Measurements from ENCODE around the gene HP1BP3.

The HP1BP3 gene

GRCh38 chr1:20704390-20705202 lies 82.5 kb downstream of the HP1BP3 start:
- no peak overlapping the region for H4K8ac ChIP-seq (ENCODE audit: low read length)
- DNase-seq, result no peak
- no peak overlapping the region for H3K9ac ChIP-seq (ENCODE audit: low read length)
- H2AK5ac ChIP-seq (ENCODE audit: low read length, severe bottlenecking), result no peak overlapping the region
- H2BK120ac ChIP-seq (ENCODE audit: low read depth, low read length), result no peak overlapping the region
- H3K36me3 ChIP-seq (ENCODE audit: control insufficient read depth in 1 of 2, insufficient read depth in 2 of 2, low read depth in 1 of 2, low read length in 2 of 2), result peaks cover 0 to 12% of the 10 kb centered on the region in 2 experiments
- no peak overlapping the region for H3K4me2 ChIP-seq (ENCODE audit: low read length, poor library complexity, severe bottlenecking)
- H3K9me3 ChIP-seq (ENCODE audit: control insufficient read depth, low read length), result no peaks in the 10 kb centered on the region
- WGBS, result 98% methylated on average over 41 of the region's 41 CpGs
- H3K27me3 ChIP-seq (ENCODE audit: control insufficient read depth in 1 of 2, insufficient read depth in 1 of 2, low read length in 2 of 2), result peaks cover 0 to 6% of the 10 kb centered on the region in 2 experiments
- no peak overlapping the region for H3K14ac ChIP-seq (ENCODE audit: low read length in 2 of 2)
- no peaks in the 10 kb centered on the region for H3K79me1 ChIP-seq (replicated peaks; ENCODE audit: low read length, poor library complexity, severe bottlenecking)
- H2AFZ ChIP-seq (ENCODE audit: low read depth, low read length), result no peak overlapping the region
- no peak overlapping the region for H3K18ac ChIP-seq (ENCODE audit: low read depth in 1 of 2, low read length in 2 of 2)
- H3K4me1 ChIP-seq (ENCODE audit: control insufficient read depth, insufficient read depth, low read depth, low read length), result peaks cover 7% of the 10 kb centered on the region
- H2BK12ac ChIP-seq (ENCODE audit: low read length in 2 of 2), result no peak overlapping the region
- peak overlapping the region in 1 of 2 experiments; percentile 35 for H3K4ac ChIP-seq (ENCODE audit: low read depth in 1 of 2, low read length in 2 of 2)
- no peak overlapping the region for H3K4me3 ChIP-seq (ENCODE audit: insufficient read depth in 1 of 2, low read depth in 1 of 2, low read length in 2 of 2)
- peak overlapping the region; percentile 21 for H4K91ac ChIP-seq (ENCODE audit: low read length)
- no peak overlapping the region for H2BK15ac ChIP-seq (ENCODE audit: low read depth, poor library complexity, severe bottlenecking)
- no peak overlapping the region for H3K23ac ChIP-seq (ENCODE audit: low read length in 2 of 2)
- H3K27ac ChIP-seq (ENCODE audit: low read length, poor library complexity, severe bottlenecking), result no peak overlapping the region
- no peak overlapping the region for H2BK5ac ChIP-seq (ENCODE audit: low read depth, low read length, poor library complexity, severe bottlenecking)

GRCh38 chr1:20703124-20703756 lies 83.9 kb downstream of the HP1BP3 start:
- WGBS, result 90% methylated on average over 3 of the region's 4 CpGs
- Histone ChIP-seq H2AK5ac (ENCODE audit: low read length, severe bottlenecking) (no peak overlapping the region), H3K23ac (ENCODE audit: low read length in 2 of 2) (no peak overlapping the region)

GRCh38 chr1:20702416-20702815 lies 84.7 kb downstream of the HP1BP3 start:
- Histone ChIP-seq H3K79me1 (replicated peaks; ENCODE audit: low read length, poor library complexity, severe bottlenecking) (peaks cover 2% of the 10 kb centered on the region), H3K27ac (ENCODE audit: low read length, poor library complexity, severe bottlenecking) (no peak overlapping the region), H3K27me3 (ENCODE audit: control insufficient read depth in 1 of 2, insufficient read depth in 1 of 2, low read length in 2 of 2) (peaks cover 0 to 6% of the 10 kb centered on the region in 2 experiments), H3K23ac (ENCODE audit: low read length in 2 of 2) (no peak overlapping the region), H2BK120ac (ENCODE audit: low read depth, low read length) (no peak overlapping the region), H2BK5ac (ENCODE audit: low read depth, low read length, poor library complexity, severe bottlenecking) (no peak overlapping the region), H3K36me3 (ENCODE audit: control insufficient read depth in 1 of 2, insufficient read depth in 2 of 2, low read depth in 1 of 2, low read length in 2 of 2) (peaks cover 0 to 12% of the 10 kb centered on the region in 2 experiments), H3K14ac (ENCODE audit: low read length in 2 of 2) (no peak overlapping the region), H3K4me1 (ENCODE audit: control insufficient read depth, insufficient read depth, low read depth, low read length) (peaks cover 18% of the 10 kb centered on the region), H3K4ac (ENCODE audit: low read depth in 1 of 2, low read length in 2 of 2) (no peak overlapping the region), H2AK5ac (ENCODE audit: low read length, severe bottlenecking) (no peak overlapping the region), H3K9ac (ENCODE audit: low read length) (no peak overlapping the region), H3K18ac (ENCODE audit: low read depth in 1 of 2, low read length in 2 of 2) (no peak overlapping the region), H3K4me2 (ENCODE audit: low read length, poor library complexity, severe bottlenecking) (no peak overlapping the region), H3K9me3 (ENCODE audit: control insufficient read depth, low read length) (no peaks in the 10 kb centered on the region), H2BK12ac (ENCODE audit: low read length in 2 of 2) (no peak overlapping the region), H4K91ac (ENCODE audit: low read length) (no peak overlapping the region), H2AFZ (ENCODE audit: low read depth, low read length) (no peak overlapping the region), H2BK15ac (ENCODE audit: low read depth, poor library complexity, severe bottlenecking) (no peak overlapping the region), H4K8ac (ENCODE audit: low read length) (no peak overlapping the region), H3K4me3 (ENCODE audit: insufficient read depth in 1 of 2, low read depth in 1 of 2, low read length in 2 of 2) (no peak overlapping the region)
- peak; percentile 16 for DNase-seq
- 100% methylated on average over 1 of the region's 1 CpG for WGBS

More at GRCh38 chr1:20703124-20703756, 83.9 kb downstream of the HP1BP3 start:
- H2BK12ac ChIP-seq (ENCODE audit: low read length in 2 of 2), result no peak overlapping the region
- H4K8ac ChIP-seq (ENCODE audit: low read length), result no peak overlapping the region
- no peak overlapping the region for H3K27ac ChIP-seq (ENCODE audit: low read length, poor library complexity, severe bottlenecking)
- H2BK15ac ChIP-seq (ENCODE audit: low read depth, poor library complexity, severe bottlenecking), result no peak overlapping the region
- H3K4me2 ChIP-seq (ENCODE audit: low read length, poor library complexity, severe bottlenecking), result no peak overlapping the region
- H2BK5ac ChIP-seq (ENCODE audit: low read depth, low read length, poor library complexity, severe bottlenecking), result no peak overlapping the region
- no peaks in the 10 kb centered on the region for H3K79me1 ChIP-seq (replicated peaks; ENCODE audit: low read length, poor library complexity, severe bottlenecking)
- H3K9me3 ChIP-seq (ENCODE audit: control insufficient read depth, low read length), result no peaks in the 10 kb centered on the region
- DNase-seq, result no peak
- H3K36me3 ChIP-seq (ENCODE audit: control insufficient read depth in 1 of 2, insufficient read depth in 2 of 2, low read depth in 1 of 2, low read length in 2 of 2), result peaks cover 0 to 12% of the 10 kb centered on the region in 2 experiments
- no peak overlapping the region for H4K91ac ChIP-seq (ENCODE audit: low read length)
- no peak overlapping the region for H3K4ac ChIP-seq (ENCODE audit: low read depth in 1 of 2, low read length in 2 of 2)
- no peak overlapping the region for H3K14ac ChIP-seq (ENCODE audit: low read length in 2 of 2)
- H3K27me3 ChIP-seq (ENCODE audit: control insufficient read depth in 1 of 2, insufficient read depth in 1 of 2, low read length in 2 of 2), result peaks cover 0 to 6% of the 10 kb centered on the region in 2 experiments
- no peak overlapping the region for H2AFZ ChIP-seq (ENCODE audit: low read depth, low read length)
- peaks cover 13% of the 10 kb centered on the region for H3K4me1 ChIP-seq (ENCODE audit: control insufficient read depth, insufficient read depth, low read depth, low read length)
- H3K9ac ChIP-seq (ENCODE audit: low read length), result no peak overlapping the region
- no peak overlapping the region for H3K18ac ChIP-seq (ENCODE audit: low read depth in 1 of 2, low read length in 2 of 2)
- no peak overlapping the region for H3K4me3 ChIP-seq (ENCODE audit: insufficient read depth in 1 of 2, low read depth in 1 of 2, low read length in 2 of 2)
- H2BK120ac ChIP-seq (ENCODE audit: low read depth, low read length), result no peak overlapping the region

- no peak overlapping the region for H3K14ac ChIP-seq (ENCODE audit: low read length in 2 of 2)
- H3K36me3 ChIP-seq (ENCODE audit: control insufficient read depth in 1 of 2, insufficient read depth in 2 of 2, low read depth in 1 of 2, low read length in 2 of 2), result peaks cover 0 to 12% of the 10 kb centered on the region in 2 experiments
- H3K4me2 ChIP-seq (ENCODE audit: low read length, poor library complexity, severe bottlenecking), result no peak overlapping the region
Measured at GRCh38 chr1:20701847-20702246, 85.3 kb downstream of the HP1BP3 start.

More at GRCh38 chr1:20701847-20702246, 85.3 kb downstream of the HP1BP3 start:
- no peak overlapping the region for H3K27ac ChIP-seq (ENCODE audit: low read length, poor library complexity, severe bottlenecking)
- H4K91ac ChIP-seq (ENCODE audit: low read length), result no peak overlapping the region
- no peak for DNase-seq
- H3K9me3 ChIP-seq (ENCODE audit: control insufficient read depth, low read length), result no peaks in the 10 kb centered on the region
- no peak overlapping the region for H2BK120ac ChIP-seq (ENCODE audit: low read depth, low read length)
- H3K9ac ChIP-seq (ENCODE audit: low read length), result no peak overlapping the region
- peaks cover 0 to 6% of the 10 kb centered on the region in 2 experiments for H3K27me3 ChIP-seq (ENCODE audit: control insufficient read depth in 1 of 2, insufficient read depth in 1 of 2, low read length in 2 of 2)
- peaks cover 2% of the 10 kb centered on the region for H3K79me1 ChIP-seq (replicated peaks; ENCODE audit: low read length, poor library complexity, severe bottlenecking)
- H2AK5ac ChIP-seq (ENCODE audit: low read length, severe bottlenecking), result no peak overlapping the region
- H2BK15ac ChIP-seq (ENCODE audit: low read depth, poor library complexity, severe bottlenecking), result no peak overlapping the region
- peaks cover 22% of the 10 kb centered on the region for H3K4me1 ChIP-seq (ENCODE audit: control insufficient read depth, insufficient read depth, low read depth, low read length)
- no peak overlapping the region for H3K4ac ChIP-seq (ENCODE audit: low read depth in 1 of 2, low read length in 2 of 2)
- H4K8ac ChIP-seq (ENCODE audit: low read length), result peak overlapping the region; percentile 29
- H2AFZ ChIP-seq (ENCODE audit: low read depth, low read length), result no peak overlapping the region
- no peak overlapping the region for H2BK5ac ChIP-seq (ENCODE audit: low read depth, low read length, poor library complexity, severe bottlenecking)
- H3K23ac ChIP-seq (ENCODE audit: low read length in 2 of 2), result no peak overlapping the region
- H2BK12ac ChIP-seq (ENCODE audit: low read length in 2 of 2), result no peak overlapping the region
- no peak overlapping the region for H3K4me3 ChIP-seq (ENCODE audit: insufficient read depth in 1 of 2, low read depth in 1 of 2, low read length in 2 of 2)
- H3K18ac ChIP-seq (ENCODE audit: low read depth in 1 of 2, low read length in 2 of 2), result no peak overlapping the region
- 85% methylated on average over 4 of the region's 5 CpGs for WGBS

Measured in mesenchymal stem cell (in vitro differentiated cells and primary cell).